Caco-2 (cell line): ENCODE measurements around the gene PDIA4. TPM values are rescaled to one million over a fixed set of nuclear protein-coding genes. Genes with fewer than 3 reads are reported as not detected.

ENCODE experiments used
- BruUV-seq: library from RNA; stranded (reverse); fragments of 400-500 nt; replicated peaks from 2 replicates; lab custom pipeline; 2021; lab: Mats Ljungman, UMichigan
- CTCF ChIA-PET: fragments of 300-600 bp; sonication (Branson Sonifier 250); formaldehyde crosslinking; loops from one replicate; lab custom pipeline; 2022; ENCODE audit warnings: antibody characterized with exemption; lab: Charles Lee
- POLR2A ChIA-PET: fragments of 300-600 bp; sonication (Branson Sonifier 250); formaldehyde crosslinking; loops from one replicate; lab custom pipeline; 2022; ENCODE audit warnings: antibody characterized with exemption; lab: Charles Lee
- DNase-seq, 2 experiments: peaks; one replicate each; pipeline versions ENCODE4 v3.0.0 to v3.0.0-alpha.2; 2020 to 2022
- H3K27me3 ChIP-seq: replicated peaks from 2 replicates; pipeline ENCODE4 v1.6.0; 2011; ENCODE audit warnings: low read length; ENCODE audit not compliant: control insufficient read depth, insufficient read depth
- H3K36me3 ChIP-seq: 2 replicates; pipeline ENCODE4 v1.5.1; 2011; ENCODE audit warnings: low read length; ENCODE audit not compliant: control insufficient read depth, insufficient read depth
- H3K4me1 ChIP-seq: fragments of 250-450 bp; sonication (Bioruptor Pico); 2 replicates; pipeline ENCODE4 v1.5.1; 2020; ENCODE audit warnings: mild to moderate bottlenecking
- H3K4me3 ChIP-seq: 2 replicates; pipeline ENCODE4 v1.5.1; 2011; ENCODE audit warnings: low read depth, mild to moderate bottlenecking, control low read depth, low read length
- H3K9me3 ChIP-seq: fragments of 250-450 bp; sonication (Bioruptor Pico); 2 replicates; pipeline ENCODE4 v1.5.1; 2020; ENCODE audit warnings: mild to moderate bottlenecking, moderate library complexity
- H3K27ac Mint-ChIP-seq: one replicate; pipeline ENCODE4 v1.8.0; 2022; ENCODE audit warnings: mixed read lengths; ENCODE audit not compliant: unreplicated experiment
- H3K27me3 Mint-ChIP-seq: one replicate; pipeline ENCODE4 v1.8.0; 2022; ENCODE audit warnings: mixed read lengths; ENCODE audit not compliant: insufficient read depth, unreplicated experiment
- H3K36me3 Mint-ChIP-seq: one replicate; pipeline ENCODE4 v1.8.0; 2022; ENCODE audit warnings: mild to moderate bottlenecking, mixed read lengths; ENCODE audit not compliant: insufficient read depth, unreplicated experiment
- H3K4me1 Mint-ChIP-seq: one replicate; pipeline ENCODE4 v1.8.0; 2022; ENCODE audit warnings: low read depth, mixed read lengths; ENCODE audit not compliant: unreplicated experiment
- H3K4me3 Mint-ChIP-seq: one replicate; pipeline ENCODE4 v1.8.0; 2022; ENCODE audit warnings: mild to moderate bottlenecking, moderate library complexity, mixed read lengths; ENCODE audit not compliant: unreplicated experiment
- H3K9me3 Mint-ChIP-seq: one replicate; pipeline ENCODE4 v1.8.0; 2022; ENCODE audit warnings: mixed read lengths; ENCODE audit not compliant: unreplicated experiment
- intact Hi-C: fragments of 100-400 bp; cut with micrococcal nuclease; formaldehyde crosslinking; loops from one replicate; pipeline ENCODE4 v1.10.0; 2022; ENCODE audit not compliant: unreplicated experiment
- total RNA-seq: library from RNA; stranded (reverse); gene quantifications from 2 replicates; pipeline ENCODE4 v1.2.3, GENCODE V29; 2022
- TF ChIP-seq, protein P1 (sequence below), 2 experiments: fragments of 200-600 bp in 1 of 2; IDR thresholded peaks; 1 replicate in 1 of 2; 2 replicates in 1 of 2; pipeline versions ENCODE4 v1.5.1 to v1.8.0; 2011 to 2022; ENCODE audit warnings: antibody characterized with exemption in 1 of 2, control low read depth in 1 of 2, inconsistent platforms in 1 of 2, low read depth in 1 of 2, low read length in 1 of 2, mild to moderate bottlenecking in 1 of 2, moderate library complexity in 1 of 2; ENCODE audit not compliant: insufficient read depth in 1 of 2, severe bottlenecking in 1 of 2, unreplicated experiment in 1 of 2

Gene PDIA4
- total RNA-seq, 1 experiment from 2014 or later: 197 TPM

DNA sequence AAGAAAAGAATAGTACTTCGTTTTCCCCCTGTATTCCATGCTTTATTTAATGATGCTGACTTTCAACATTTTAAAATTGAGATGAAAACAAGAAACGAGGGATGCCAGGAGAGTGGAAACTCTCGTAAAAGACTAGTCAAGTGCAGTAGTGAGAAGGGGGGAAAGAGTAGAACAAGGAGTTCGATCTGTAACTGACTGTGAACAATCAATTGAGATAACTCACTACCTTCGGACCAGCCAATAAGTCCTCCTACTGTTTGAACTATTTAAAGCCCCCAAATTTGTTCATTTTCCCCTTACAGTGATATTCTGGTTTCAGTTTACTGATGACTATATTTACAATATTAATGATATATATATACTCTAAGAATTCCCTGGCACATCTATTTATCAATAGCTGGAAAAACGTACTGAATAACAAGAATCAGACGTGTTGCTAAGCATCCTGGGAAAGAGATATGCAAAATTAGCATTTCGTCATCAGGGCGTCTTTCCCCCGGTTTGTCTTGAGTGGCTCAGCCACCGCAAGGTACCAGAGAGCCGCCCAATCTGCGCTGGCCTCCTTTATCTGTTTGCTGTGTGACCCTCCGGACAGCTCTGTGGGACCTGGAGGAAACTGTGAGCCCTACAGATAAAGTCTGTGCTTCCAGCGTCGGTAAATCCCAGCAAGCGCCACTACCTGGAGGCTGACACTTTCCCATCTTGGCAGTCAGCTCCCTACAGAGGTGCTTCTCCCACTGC lies 41.1 kb downstream of the PDIA4 start:
- CTCF ChIA-PET: interaction anchor here (0.5 to 2.1 kb wide), 6 partner anchors 18 to 298 kb away, joined by 3 to 9 read pairs (median 4); partner anchors contain the start of gene ZNF425
- TF ChIP-seq, protein P1, sequence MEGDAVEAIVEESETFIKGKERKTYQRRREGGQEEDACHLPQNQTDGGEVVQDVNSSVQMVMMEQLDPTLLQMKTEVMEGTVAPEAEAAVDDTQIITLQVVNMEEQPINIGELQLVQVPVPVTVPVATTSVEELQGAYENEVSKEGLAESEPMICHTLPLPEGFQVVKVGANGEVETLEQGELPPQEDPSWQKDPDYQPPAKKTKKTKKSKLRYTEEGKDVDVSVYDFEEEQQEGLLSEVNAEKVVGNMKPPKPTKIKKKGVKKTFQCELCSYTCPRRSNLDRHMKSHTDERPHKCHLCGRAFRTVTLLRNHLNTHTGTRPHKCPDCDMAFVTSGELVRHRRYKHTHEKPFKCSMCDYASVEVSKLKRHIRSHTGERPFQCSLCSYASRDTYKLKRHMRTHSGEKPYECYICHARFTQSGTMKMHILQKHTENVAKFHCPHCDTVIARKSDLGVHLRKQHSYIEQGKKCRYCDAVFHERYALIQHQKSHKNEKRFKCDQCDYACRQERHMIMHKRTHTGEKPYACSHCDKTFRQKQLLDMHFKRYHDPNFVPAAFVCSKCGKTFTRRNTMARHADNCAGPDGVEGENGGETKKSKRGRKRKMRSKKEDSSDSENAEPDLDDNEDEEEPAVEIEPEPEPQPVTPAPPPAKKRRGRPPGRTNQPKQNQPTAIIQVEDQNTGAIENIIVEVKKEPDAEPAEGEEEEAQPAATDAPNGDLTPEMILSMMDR (IDR thresholded peaks at IDR 0.05; ENCODE audit: insufficient read depth in 1 of 2, low read depth in 1 of 2, low read length in 1 of 2, severe bottlenecking in 1 of 2, unreplicated experiment in 1 of 2): no peak
- H3K36me3 ChIP-seq: no peaks in the 10 kb centered on the region
- Mint-ChIP-seq H3K4me1 (peaks cover 44% of the 10 kb centered on the region), H3K4me3 (peak overlapping the region; percentile 84), H3K27ac (peak overlapping the region; percentile 85), H3K9me3 (no peaks in the 10 kb centered on the region), H3K27me3 (no peaks in the 10 kb centered on the region), H3K36me3 (peaks cover 23% of the 10 kb centered on the region)
- POLR2A ChIA-PET: no interaction called here
- H3K27me3 ChIP-seq: no peaks in the 10 kb centered on the region
- DNase-seq: peak; percentile 90 to 95
- H3K9me3 ChIP-seq: no peaks in the 10 kb centered on the region
- intact Hi-C loops: loop anchor here (1.0 to 5.0 kb wide), 3 partner anchors 41 to 105 kb away; partner anchors contain the start of genes PDIA4 and ZNF786
- H3K4me1 ChIP-seq: peaks cover 13% of the 10 kb centered on the region
- no TSS peak for BruUV-seq
- peak overlapping the region; percentile 50 for H3K4me3 ChIP-seq

DNA sequence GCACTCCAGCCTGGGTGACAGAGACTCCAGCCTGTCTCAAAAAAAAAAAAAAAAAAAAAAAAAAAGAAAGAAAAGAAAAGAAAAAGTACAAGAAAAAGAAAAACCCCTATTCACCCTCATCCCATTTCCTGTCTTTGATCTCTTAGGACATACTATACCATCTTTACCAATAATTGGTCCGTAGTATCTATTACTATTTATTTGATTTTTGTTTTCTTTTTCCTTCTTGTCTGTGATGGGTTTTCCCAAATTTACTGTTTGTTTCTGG lies 41.6 kb downstream of the PDIA4 start:
- CTCF ChIA-PET: no interaction called here
- H3K4me1 Mint-ChIP-seq: peaks cover 44% of the 10 kb centered on the region

More for the DNA sequence above, 41.6 kb downstream of the PDIA4 start:
- Histone ChIP-seq H3K9me3 (no peaks in the 10 kb centered on the region), H3K27me3 (no peaks in the 10 kb centered on the region), H3K36me3 (no peaks in the 10 kb centered on the region), H3K4me3 (peak overlapping the region; percentile 19), H3K4me1 (peaks cover 13% of the 10 kb centered on the region)
- Mint-ChIP-seq H3K27ac (peak overlapping the region; percentile 85), H3K27me3 (no peaks in the 10 kb centered on the region), H3K36me3 (peaks cover 23% of the 10 kb centered on the region), H3K9me3 (no peaks in the 10 kb centered on the region), H3K4me3 (peak overlapping the region; percentile 84)
- BruUV-seq: no TSS peak
- TF ChIP-seq, protein P1 (IDR thresholded peaks at IDR 0.05; ENCODE audit: insufficient read depth in 1 of 2, low read depth in 1 of 2, low read length in 1 of 2, severe bottlenecking in 1 of 2, unreplicated experiment in 1 of 2): no peak
- intact Hi-C loops: loop anchor here (1.0 to 5.0 kb wide), 3 partner anchors 42 to 106 kb away; partner anchors contain the start of genes PDIA4 and ZNF786
- POLR2A ChIA-PET: no interaction called here
- DNase-seq: no peak
